GM18505 (cell line): ENCODE measurements around the gene TBC1D21.

ENCODE experiments used
- ATAC-seq: cut with Tn5 transposase; IDR thresholded peaks from one replicate; pipeline ENCODE4 v1.9.1; 2021; ENCODE audit not compliant: unreplicated experiment
- POLR2A ChIP-seq: IDR thresholded peaks from 4 replicates; pipeline ENCODE4 v1.6.1; 2011; ENCODE audit warnings: borderline replicate concordance; ENCODE audit not compliant: insufficient read depth, insufficient read length; ENCODE audit errors: extremely low read depth

Gene TBC1D21

GRCh38 chr15:73901126-73901810, 27.9 kb downstream of the TBC1D21 start:
- ATAC-seq = no peak
- TF ChIP-seq POLR2A = no peak

- no peak for ATAC-seq
Measured at GRCh38 chr15:73902121-73903020, 29.0 kb downstream of the TBC1D21 start.

GRCh38 chr15:73904026-73904815, 30.9 kb downstream of the TBC1D21 start:
- no peak for TF ChIP-seq POLR2A
- no peak for ATAC-seq

More at GRCh38 chr15:73902121-73903020, 29.0 kb downstream of the TBC1D21 start:
- no peak for TF ChIP-seq POLR2A

- ATAC-seq = no peak
- TF ChIP-seq POLR2A = no peak
Measured at GRCh38 chr15:73905225-73905827, 32.0 kb downstream of the TBC1D21 start.

GRCh38 chr15:73906346-73907034, 33.1 kb downstream of the TBC1D21 start:
- ATAC-seq = no peak
- TF ChIP-seq POLR2A = no peak

GRCh38 chr15:73907035-73907408, 33.7 kb downstream of the TBC1D21 start:
- ATAC-seq = no peak
- no peak for TF ChIP-seq POLR2A

GRCh38 chr15:73908030-73908821, 34.9 kb downstream of the TBC1D21 start:
- ATAC-seq = peak; percentile 66
- no peak for TF ChIP-seq POLR2A

GRCh38 chr15:73908822-73909122, 35.4 kb downstream of the TBC1D21 start:
- no peak for TF ChIP-seq POLR2A
- ATAC-seq = no peak

- no peak for ATAC-seq
- TF ChIP-seq POLR2A = no peak
Measured at GRCh38 chr15:73909651-73910050, 36.3 kb downstream of the TBC1D21 start.

- no peak for ATAC-seq
- TF ChIP-seq POLR2A = no peak
Measured at GRCh38 chr15:73910522-73911303, 37.3 kb downstream of the TBC1D21 start.

- no peak for TF ChIP-seq POLR2A
- no peak for ATAC-seq
Measured at GRCh38 chr15:73912030-73912596, 38.7 kb downstream of the TBC1D21 start.
